ENCODE measurements around the gene SMARCB1.
A peak's percentile ranks its signal among the peaks of the same experiment; 100 is the strongest.

SMARCB1 gene
- 27.7 to 63.8 (median 36.6) reads per million in 17 experiments for total RNA-seq

DNA sequence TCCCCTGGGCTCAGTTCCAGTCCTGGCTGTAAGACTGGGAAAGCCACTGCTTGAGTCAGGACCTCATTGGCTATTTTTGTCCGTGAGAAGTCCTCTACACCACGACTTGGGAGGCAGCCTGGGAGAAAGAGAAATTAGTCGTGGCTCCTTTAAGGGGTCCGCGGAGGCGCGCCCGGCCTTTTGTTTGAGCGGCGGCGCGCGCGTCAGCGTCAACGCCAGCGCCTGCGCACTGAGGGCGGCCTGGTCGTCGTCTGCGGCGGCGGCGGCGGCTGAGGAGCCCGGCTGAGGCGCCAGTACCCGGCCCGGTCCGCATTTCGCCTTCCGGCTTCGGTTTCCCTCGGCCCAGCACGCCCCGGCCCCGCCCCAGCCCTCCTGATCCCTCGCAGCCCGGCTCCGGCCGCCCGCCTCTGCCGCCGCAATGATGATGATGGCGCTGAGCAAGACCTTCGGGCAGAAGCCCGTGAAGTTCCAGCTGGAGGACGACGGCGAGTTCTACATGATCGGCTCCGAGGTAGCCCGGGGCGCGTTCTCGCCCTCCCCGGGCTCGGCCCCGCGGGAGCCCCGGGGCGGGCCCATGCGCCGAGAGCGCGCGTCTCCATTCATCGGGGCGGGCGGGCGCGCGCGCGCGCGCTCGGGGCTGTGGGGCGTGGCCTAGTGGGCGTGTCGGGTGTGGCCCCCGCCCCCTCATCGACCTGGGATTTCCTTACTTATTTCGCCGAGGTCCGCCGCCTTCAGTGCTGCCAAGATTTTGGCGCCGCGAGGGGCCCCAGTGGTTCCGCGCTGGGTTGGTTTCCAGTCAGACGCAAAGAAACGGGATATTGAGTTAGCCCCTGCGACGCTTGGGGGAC lies at the start of gene SMARCB1:
Gene SMARCB1 (plus strand): TSS at position 215 of the 848 bp plus-strand sequence. CDS start 204 bp downstream, at position 419.
- DNase-seq: peak; percentile 94 to 98 (median 97)

- no peak for DNase-seq
Observed at GRCh38 chr22:23737696-23738095, 49.1 kb upstream of the SMARCB1 start.

DNA sequence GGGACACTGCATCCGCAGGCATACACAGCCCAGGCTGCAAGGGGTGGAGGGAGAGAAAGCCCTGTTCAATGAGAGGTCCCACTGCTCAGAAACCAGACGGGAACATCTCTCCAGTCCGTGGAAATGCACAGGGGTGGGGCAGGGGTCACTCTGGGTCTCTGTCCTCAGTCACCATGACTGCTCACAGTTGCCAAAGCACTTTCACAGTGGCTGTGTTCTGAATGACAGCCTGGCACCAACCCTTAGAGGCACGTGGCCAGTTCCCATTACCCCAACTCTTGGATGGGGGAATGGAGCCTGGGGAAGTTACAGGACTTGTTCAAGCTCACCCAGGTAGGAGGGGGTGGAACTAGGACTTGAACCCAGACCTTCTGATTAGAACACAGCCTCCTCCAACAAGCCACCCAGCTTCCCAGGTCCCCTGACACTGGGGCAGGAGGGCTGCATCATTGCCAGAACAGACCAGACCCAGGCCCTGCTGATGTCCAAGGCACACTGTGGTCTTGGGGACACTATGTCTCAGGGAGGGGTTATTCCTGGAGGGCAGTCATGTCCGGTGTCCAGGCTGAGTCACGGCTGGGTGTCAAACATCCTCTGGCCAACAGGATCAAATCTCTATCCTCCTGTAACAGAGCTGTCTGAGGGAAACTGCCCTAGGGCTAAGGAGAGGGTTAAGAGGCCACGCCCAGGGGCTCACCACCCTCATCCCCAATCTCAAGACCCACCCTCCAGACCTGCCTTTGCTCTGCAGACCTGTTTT lies 44.1 kb upstream of the SMARCB1 start:
- DNase-seq: no peak

- no peak for DNase-seq
Observed at GRCh38 chr22:23743303-23743705, 43.5 kb upstream of the SMARCB1 start.

GRCh38 chr22:23744001-23744400 lies 42.8 kb upstream of the SMARCB1 start:
- DNase-seq: no peak

- no peak for DNase-seq
Observed at GRCh38 chr22:23744485-23744884, 42.3 kb upstream of the SMARCB1 start.

DNA sequence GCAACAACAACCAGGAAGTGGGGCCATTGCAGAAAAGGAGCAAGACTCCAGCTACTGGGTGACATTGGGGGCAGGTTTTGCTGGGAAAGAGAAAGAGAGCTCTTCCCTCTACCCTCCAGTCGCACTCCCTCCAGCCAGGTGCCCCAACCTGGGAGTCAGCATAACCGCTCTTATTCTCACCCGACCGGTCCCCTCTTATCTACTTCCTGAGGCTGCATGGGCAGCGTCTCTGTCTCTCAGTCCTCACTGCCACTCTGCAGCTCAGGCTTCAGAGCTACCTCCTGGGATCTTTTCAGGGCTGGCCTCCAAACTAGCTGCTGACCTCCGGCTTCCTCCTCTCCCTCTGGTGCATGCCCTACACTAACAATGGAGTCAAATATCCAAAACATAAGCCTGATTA lies 41.0 kb upstream of the SMARCB1 start:
- peak in 3 of 4 experiments; percentile 27 to 43 (median 30) for DNase-seq

DNA sequence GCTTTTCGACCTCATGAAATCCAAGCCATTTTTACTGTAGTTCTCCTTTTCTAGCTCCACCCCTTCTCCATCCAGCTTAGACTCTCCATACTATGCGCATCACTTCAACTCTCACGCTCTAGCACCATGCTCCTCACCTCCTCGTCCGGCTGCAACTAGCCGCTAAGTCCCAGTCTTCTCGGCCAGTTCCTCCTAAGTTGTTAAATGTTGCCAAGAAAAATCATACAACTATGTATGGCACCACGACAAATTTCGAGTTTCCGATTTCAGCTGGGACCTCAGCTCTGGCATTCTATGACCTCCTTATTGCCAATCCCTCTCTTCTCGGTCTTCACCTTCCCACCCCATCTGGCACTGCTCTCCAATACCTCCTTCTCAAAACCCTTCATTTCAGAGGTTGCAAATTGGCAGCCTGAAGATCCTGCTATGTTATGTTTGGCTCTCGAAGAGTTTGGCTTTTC lies 36.9 kb upstream of the SMARCB1 start:
- peak in 1 of 4 experiments; percentile 12 for DNase-seq

GRCh38 chr22:23750367-23750713 lies 36.4 kb upstream of the SMARCB1 start:
- DNase-seq: no peak

DNA sequence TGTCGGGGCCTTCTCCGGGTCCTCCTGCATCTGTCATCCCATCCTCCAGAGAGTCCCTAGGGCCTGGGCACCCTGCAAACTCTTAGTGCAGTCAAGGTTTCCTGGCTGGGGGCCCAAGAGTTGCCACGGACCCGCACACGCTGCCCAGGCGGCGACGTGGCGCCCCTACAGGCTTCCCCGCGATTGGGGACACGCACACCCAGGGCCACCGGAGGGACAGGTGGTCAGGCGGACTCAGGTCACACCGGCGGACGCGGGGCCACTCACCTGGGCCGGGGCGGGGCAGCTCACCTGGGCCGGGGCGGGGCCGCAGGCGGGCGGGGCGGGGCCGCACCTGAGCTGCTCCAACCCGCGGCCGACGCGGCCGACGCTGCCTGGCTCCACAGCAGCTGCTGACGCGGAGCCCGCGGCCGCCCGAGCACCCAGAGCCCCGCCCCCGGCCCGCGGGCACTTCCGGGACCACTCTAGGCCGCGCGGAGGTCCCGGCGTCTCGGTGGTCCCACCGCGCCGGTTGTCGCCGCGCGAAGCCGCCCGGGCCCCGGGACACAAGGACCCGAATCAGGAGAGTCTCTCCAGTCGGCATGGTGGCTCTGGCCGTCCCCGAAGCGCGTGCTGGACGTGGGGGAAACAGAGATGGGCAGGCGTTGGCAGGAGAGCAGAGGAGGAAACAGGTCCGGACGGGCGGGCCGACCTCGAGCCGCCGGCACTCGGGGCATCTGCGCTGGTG lies 35.9 kb upstream of the SMARCB1 start, which contains the start of gene ZNF70:
Gene ZNF70 (minus strand): TSS at position 399 of the 727 bp plus-strand sequence. CDS start 5,972 bp downstream, outside the sequence.
- peak; percentile 73 to 93 (median 84) for DNase-seq

DNA sequence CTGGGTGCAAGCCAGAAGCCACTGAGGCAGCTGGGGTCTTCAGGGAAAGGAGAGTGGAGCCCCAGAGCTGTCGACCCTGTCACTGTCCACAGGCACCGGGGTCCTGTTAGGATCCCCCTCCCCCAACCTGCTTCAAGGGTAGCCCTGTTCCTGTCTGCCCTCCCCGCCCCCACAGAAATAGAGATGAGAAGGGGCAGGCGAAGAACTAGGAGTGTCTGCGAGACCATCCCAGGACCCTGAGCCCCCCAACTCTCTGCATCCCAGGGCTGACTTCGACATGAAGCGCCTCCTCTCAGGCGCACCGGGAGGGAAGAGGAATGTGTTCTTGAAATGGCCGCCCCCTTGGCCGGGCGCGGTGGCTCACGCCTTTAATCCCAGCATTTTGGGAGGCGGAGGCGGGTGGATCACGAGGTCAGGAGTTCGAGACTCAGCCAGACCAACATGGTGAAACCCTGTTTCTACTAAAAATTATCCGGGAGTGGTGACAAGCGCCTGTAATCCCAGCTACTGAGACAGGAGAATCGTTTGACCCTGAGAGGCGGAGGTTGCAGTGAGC lies 35.2 kb upstream of the SMARCB1 start:
- peak in 2 of 4 experiments; percentile 14 to 42 for DNase-seq

DNA sequence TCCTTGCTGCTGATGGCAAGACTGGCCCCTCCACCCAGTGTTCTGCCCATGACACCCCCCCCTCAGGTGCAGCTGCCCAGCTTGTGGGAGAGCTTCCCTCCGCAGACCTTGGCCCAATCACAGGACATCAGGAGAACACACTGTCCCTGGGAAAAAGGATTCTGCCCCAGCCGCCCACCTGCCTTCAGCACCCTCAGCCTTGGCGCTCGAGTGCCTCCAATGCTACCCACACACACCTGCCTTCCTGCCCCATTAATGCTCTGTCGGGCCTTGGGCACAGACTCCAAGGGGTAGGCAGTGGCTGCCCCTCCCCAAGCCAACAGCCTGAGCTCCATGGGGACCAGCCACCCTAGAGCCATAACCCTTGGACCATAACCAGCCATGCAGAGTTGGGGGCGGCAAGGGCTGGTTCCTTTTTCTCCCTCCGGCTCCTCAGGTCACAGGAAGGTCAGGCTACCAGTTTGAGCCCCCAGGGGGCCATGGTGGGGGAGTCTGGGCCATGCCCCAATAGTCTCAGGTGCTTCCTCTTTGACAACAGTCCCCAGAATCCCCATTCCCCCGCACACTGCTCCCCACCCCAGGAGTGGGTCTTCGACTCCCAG lies 34.6 kb upstream of the SMARCB1 start:
- DNase-seq: no peak

DNA sequence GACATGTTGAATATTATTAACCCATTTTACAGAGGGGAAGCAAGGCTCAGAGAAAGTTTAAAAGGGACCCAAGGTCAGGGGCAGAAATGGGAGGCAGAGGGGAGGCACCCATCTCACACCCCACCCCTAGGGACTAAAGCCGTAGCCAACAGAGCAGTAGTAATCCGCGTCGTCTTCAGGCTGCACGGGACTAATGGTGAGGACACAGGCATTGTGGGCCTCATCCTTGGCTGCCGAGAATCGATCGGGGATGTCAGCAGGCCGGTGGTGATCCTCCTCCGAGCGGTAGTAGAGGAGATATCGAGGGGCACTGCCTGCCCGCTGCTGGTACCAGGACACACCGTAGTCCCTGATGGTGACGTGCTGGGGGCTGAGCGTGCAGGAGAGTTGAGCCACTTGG lies 34.0 kb upstream of the SMARCB1 start:
- DNase-seq: no peak

GRCh38 chr22:23753385-23753784 lies 33.4 kb upstream of the SMARCB1 start:
- peak in 2 of 4 experiments; percentile 23 to 24 for DNase-seq

DNA sequence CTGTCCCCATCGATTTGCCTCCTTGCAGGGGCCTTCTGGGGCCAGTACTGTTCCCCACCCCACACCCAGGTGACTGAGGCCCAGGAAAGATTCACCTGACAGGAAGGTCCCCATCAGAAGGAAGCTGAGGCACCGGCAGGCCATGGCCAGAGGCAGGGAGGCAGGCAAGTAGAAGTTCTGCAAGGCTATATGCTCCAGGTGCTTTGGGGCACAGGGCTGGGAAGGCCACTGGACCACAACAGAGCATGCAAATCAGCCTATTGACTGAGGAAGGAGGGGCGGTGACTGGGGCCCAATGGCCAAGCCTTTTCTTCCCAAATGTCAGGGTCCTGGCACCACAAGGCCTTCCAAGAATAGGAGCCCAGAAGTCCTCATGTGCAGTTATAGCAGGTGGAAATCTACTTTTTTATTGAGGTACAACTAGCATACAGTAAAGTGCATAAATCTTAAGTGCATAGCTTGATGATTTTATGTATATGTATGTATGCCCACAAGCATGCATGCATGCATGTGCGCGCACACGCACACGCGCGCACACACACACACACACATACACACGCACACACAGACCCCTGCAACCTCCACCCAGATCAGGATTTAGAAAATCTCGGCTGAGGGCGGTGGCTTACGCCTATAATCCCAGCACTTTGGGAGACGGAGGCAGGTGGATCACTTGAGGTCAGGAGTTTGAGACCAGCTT lies 32.4 kb upstream of the SMARCB1 start, which contains the start of gene VPREB3:
Gene VPREB3 (minus strand): TSS at position 206 of the 700 bp plus-strand sequence. CDS start 62 bp downstream, at position 144.
- DNase-seq: no peak

DNA sequence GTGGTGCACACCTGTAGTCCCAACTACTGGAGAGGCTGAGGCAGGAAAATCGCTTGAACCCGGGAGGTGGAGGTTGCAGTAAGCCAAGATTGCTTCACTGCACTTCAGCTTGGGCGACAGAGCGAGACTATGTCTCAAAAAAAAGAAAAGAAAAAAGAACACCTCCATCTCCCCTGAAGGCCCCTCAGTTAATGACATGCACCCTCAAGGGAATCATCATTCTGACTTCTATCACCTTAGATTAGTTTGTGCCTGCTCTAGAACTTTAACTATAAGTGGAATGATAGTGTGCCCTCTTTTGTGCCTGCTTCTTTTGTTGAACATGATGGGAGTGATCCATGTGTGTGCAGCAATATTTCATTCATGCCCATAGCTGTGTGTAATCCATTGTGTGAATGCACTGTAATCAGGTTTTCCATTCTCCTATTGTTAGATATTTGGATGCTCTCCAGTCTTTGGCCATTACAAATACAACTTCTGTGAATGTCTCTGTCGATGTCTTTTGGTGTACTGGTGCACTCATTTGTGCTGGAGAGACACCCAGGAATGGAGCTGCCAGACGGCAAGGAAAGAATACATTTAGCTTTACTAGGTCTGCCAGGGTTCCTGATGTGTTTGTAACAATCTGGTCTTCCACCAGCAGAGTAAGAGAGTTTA lies 31.7 kb upstream of the SMARCB1 start:
- no peak for DNase-seq

GRCh38 chr22:23755711-23756110 lies 31.1 kb upstream of the SMARCB1 start:
- DNase-seq: no peak

DNA sequence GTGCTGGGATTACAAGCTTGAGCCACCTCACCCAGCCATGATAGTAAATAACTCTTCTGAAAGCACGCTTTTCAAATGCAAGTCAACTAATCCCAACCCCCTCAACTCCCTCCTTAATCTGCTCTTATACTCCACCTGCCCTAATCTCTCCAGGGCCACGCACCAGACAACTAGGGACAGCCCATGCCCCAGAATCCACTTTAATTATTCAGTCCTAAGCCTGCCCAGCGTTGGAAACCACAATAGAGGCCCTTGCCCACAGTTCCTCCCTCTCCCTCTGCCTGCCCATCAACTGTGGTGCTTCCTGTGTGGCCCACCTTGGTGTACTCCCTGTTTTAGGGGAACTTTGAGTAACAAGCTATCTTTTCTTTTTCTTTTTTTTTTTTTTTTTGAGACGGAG lies 29.9 kb upstream of the SMARCB1 start:
- DNase-seq: no peak

DNA sequence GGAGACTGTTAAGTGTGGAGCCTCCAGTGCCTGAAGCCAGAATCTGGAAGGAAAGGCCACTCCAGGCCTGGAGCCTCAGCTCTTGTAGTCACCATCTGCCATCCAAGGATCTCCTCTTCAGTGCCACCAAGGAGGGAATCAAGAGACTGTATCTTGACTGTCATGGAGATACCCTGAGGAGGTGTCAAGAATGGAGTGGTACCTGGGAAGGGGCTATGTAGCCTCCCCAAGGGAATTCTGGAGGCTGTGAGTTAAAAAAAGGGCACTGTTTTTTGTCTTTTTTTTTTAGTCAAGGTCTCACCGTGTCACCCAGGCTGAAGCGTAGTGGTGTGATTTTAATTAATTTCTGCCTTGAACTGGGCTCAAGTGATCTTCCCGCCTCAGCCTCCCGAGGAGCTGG lies 27.2 kb upstream of the SMARCB1 start:
- no peak for DNase-seq

GRCh38 chr22:23760056-23760455 lies 26.7 kb upstream of the SMARCB1 start:
- no peak for DNase-seq

Data from suppressor macrophage (primary cell).